Kidney (tissue), 14 donors: ENCODE measurements around the gene COL8A2. TPM values are rescaled to one million over a fixed set of nuclear protein-coding genes. Genes with fewer than 3 reads are reported as not detected.

ENCODE experiments used
- DNase-seq, 5 donors: peaks; one replicate each; pipeline ENCODE4 v3.0.0-alpha.2; 2013 to 2020
- FAIRE-seq: peaks from 2 replicates; lab custom pipeline; 2012; peaks lifted over from hg19 to GRCh38; lab: Jason Lieb, UNC
- H3K27ac ChIP-seq, 2 donors: one replicate each; pipeline ENCODE4 v1.7.0; 2013; ENCODE audit warnings: low read depth in 2 of 2, low read length in 2 of 2, inconsistent platforms in 1 of 2
- H3K27me3 ChIP-seq: one replicate; pipeline ENCODE4 v1.7.1; 2013; ENCODE audit warnings: low read length, inconsistent platforms; ENCODE audit not compliant: control insufficient read depth, insufficient read depth
- H3K36me3 ChIP-seq, 3 donors: one replicate each; pipeline versions ENCODE4 v1.7.0 to v1.7.1; 2013; ENCODE audit warnings: low read length in 3 of 3, control low read depth in 1 of 3, inconsistent platforms in 1 of 3; ENCODE audit not compliant: insufficient read depth in 3 of 3, control insufficient read depth in 2 of 3
- H3K4me1 ChIP-seq, 3 donors: one replicate each; pipeline versions ENCODE4 v1.7.0 to v1.7.1; 2013; ENCODE audit warnings: low read length in 3 of 3, inconsistent platforms in 1 of 3, low read depth in 1 of 3; ENCODE audit not compliant: control insufficient read depth in 2 of 3, insufficient read depth in 2 of 3
- H3K4me3 ChIP-seq, 3 donors: one replicate each; pipeline versions ENCODE4 v1.7.0 to v1.8.1; 2013; ENCODE audit warnings: low read length in 3 of 3, control low read depth in 1 of 3, inconsistent platforms in 1 of 3
- H3K9ac ChIP-seq, 3 donors: one replicate each; pipeline versions ENCODE4 v1.7.0 to v1.7.1; 2013; ENCODE audit warnings: low read length in 3 of 3, control low read depth in 1 of 3, inconsistent platforms in 1 of 3
- H3K9me3 ChIP-seq, 3 donors: one replicate each; pipeline versions ENCODE4 v1.7.0 to v1.7.1; 2013; ENCODE audit warnings: low read length in 3 of 3, control low read depth in 1 of 3, inconsistent platforms in 1 of 3; ENCODE audit not compliant: control insufficient read depth in 2 of 3, insufficient read depth in 1 of 3
- intact Hi-C: fragments of 100-400 bp; cut with DNase I; formaldehyde crosslinking; loops from one replicate; pipeline ENCODE4 v1.11.1; 2022
- polyA plus RNA-seq: library from polyadenylated mRNA; stranded (reverse); fragments of 350-450 nt; fragmentation: Illumina TruSeq; extraction: RNeasy Lipid Tissue Mini Kit (QIAGEN cat#74804); gene quantifications from one replicate; pipeline ENCODE4 v1.2.3, GENCODE V29; 2014; ENCODE audit warnings: low read depth, low replicate concordance; ENCODE audit not compliant: insufficient read depth
- total RNA-seq: library from RNA; stranded (reverse); fragmentation: NEBNext Ultra II Directional; extraction: Animal tissue kit (Norgen Biotek cat#: 25700); gene quantifications from one replicate; pipeline ENCODE4 v1.2.1, GENCODE V29; 2021
- TF ChIP-seq, protein P1 (sequence below): IDR thresholded peaks from 3 replicates; pipeline ENCODE4 v1.5.1; 2012; ENCODE audit warnings: mild to moderate bottlenecking, moderate library complexity, borderline replicate concordance; ENCODE audit not compliant: insufficient read depth; ENCODE audit errors: extremely low read depth
- donor health status: control.
- donor health status: control.
- donor health status: control.
- donor health status: control.
- donor health status: control.
- donor health status: DM: yes; HTN: yes; CAD: no.
- donor health status: Normal renal cell carcinoma (clear cell type).

The COL8A2 gene
- total and polyA plus RNA-seq, 2 donors from 2014 or later: 0.90 to 6.4 TPM

DNA sequence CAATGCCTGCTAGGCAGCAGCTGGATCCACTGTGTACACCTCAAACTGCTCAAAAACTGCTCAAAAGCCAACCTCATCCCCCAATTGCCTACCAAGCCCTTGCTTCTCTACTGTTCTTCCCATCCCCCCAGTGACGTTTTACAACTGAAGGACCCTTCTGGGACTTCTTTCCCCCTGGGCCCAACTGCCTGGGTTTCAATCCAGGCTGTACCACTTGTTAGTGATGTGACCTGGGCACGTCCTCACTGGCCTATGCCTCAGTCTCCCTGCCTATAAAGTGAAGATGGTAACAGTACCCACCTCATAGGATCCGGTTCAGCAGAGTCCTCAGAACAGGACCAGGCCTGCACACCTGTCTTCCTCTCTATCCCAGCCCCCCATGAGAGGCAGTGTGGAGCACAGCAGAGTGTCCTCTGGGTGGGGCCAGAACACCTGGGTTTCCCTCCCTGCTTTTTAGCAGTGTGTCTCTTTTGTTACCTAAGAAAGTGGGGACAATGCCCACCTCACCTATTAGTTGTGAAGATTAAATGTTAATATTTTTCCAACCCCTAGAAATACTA lies 43.0 kb downstream of the COL8A2 start:
- intact Hi-C loops: no loop called here
- H3K9me3 ChIP-seq: no peaks in the 10 kb centered on the region
- H3K9ac ChIP-seq: no peak overlapping the region
- peaks cover 0 to 3% (median 0%) of the 10 kb centered on the region in 3 donors for H3K4me1 ChIP-seq
- no peak overlapping the region for H3K27ac ChIP-seq
- no peak overlapping the region for H3K4me3 ChIP-seq
- TF ChIP-seq, protein P1, sequence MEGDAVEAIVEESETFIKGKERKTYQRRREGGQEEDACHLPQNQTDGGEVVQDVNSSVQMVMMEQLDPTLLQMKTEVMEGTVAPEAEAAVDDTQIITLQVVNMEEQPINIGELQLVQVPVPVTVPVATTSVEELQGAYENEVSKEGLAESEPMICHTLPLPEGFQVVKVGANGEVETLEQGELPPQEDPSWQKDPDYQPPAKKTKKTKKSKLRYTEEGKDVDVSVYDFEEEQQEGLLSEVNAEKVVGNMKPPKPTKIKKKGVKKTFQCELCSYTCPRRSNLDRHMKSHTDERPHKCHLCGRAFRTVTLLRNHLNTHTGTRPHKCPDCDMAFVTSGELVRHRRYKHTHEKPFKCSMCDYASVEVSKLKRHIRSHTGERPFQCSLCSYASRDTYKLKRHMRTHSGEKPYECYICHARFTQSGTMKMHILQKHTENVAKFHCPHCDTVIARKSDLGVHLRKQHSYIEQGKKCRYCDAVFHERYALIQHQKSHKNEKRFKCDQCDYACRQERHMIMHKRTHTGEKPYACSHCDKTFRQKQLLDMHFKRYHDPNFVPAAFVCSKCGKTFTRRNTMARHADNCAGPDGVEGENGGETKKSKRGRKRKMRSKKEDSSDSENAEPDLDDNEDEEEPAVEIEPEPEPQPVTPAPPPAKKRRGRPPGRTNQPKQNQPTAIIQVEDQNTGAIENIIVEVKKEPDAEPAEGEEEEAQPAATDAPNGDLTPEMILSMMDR: no peak
- FAIRE-seq: no peak
- no peak for DNase-seq
- H3K36me3 ChIP-seq: no peaks in the 10 kb centered on the region
- H3K27me3 ChIP-seq: no peaks in the 10 kb centered on the region

DNA sequence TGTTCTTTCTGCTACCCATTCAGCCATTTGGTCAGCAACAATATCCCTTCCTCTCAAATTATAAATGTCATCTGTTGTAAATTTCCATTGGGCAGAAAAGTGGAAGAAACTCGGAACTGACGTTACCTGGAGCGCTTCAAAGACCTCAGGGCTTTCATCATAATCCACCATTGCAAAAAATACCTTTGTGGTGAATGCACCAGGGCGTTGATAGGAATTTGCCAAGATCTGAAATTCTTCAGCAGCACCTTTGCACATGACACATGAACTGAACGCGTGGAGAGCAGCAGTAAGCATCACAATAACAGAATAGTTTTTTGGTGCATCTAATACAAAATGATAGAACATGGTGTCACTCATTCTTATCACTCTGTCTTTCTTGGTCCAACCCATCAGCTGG lies 44.2 kb downstream of the COL8A2 start:
- Histone ChIP-seq H3K9ac (no peak overlapping the region), H3K4me3 (no peak overlapping the region)
- intact Hi-C loops: no loop called here

DNA sequence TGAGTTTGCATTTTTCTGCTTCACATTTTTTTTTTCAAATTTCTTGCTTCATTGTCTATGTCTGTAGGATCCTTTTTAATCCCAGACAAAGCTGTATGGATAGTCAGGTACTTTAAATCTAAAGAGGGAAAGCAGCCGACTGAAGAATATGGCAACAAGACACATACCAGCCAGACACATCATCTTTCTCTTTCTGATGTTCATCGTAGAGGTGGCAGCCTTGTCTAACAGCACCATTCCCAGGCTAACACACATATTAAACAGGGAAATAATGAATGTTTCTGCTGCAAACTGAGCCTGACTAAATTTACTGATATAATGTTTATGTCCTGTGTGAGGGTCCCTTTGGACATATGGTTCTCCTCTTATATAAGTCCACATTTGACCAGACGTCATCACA lies 44.8 kb downstream of the COL8A2 start:
- TF ChIP-seq, protein P1: no peak
- Histone ChIP-seq H3K9me3 (no peaks in the 10 kb centered on the region), H3K27ac (no peak overlapping the region), H3K4me3 (no peak overlapping the region), H3K36me3 (no peaks in the 10 kb centered on the region), H3K4me1 (peaks cover 0 to 3% (median 0%) of the 10 kb centered on the region in 3 donors), H3K9ac (no peak overlapping the region), H3K27me3 (no peaks in the 10 kb centered on the region)
- DNase-seq: no peak
- intact Hi-C loops: no loop called here
- FAIRE-seq: no peak

More for the DNA sequence above, 44.2 kb downstream of the COL8A2 start:
- H3K27me3 ChIP-seq: no peaks in the 10 kb centered on the region
- no peak for DNase-seq
- H3K4me1 ChIP-seq: peaks cover 0 to 3% (median 0%) of the 10 kb centered on the region in 3 donors
- no peaks in the 10 kb centered on the region for H3K36me3 ChIP-seq
- TF ChIP-seq, protein P1: no peak
- no peaks in the 10 kb centered on the region for H3K9me3 ChIP-seq
- FAIRE-seq: no peak
- H3K27ac ChIP-seq: no peak overlapping the region
